ENCODE data around the gene KLHL12.

Gene KLHL12

DNA sequence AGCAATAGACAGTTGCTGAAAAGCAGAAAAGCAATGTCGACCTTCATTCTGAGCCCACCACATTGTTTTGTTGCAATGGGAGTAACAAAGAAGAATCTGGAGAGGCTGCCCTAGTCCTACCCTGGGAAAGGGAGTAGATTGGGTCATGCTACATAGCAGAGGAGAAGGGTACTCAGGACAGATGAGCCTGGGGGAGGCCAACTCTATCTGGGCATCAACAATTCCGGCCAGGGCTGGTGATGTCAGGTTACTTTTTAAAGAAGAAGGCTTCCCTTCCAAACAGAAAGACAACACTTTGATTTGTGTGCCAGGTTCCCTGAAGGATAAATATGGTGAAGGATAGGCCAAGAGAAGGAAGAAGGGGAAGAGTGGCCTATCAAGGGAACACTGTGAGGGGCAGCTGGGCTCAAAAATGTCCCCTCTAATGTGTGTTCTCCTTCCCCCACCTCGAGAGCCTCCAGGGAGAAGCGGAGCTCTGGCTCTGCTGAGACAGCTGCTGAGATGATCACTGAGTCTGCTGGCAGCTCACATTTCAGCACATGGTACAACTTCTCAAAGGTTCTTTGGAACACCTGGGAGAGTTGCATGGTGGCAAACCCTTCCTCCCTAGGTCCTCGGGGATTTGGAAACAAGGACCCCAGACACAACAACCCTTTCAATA, 34.3 kb upstream of the KLHL12 start:
- TF ChIP-seq, protein P1, sequence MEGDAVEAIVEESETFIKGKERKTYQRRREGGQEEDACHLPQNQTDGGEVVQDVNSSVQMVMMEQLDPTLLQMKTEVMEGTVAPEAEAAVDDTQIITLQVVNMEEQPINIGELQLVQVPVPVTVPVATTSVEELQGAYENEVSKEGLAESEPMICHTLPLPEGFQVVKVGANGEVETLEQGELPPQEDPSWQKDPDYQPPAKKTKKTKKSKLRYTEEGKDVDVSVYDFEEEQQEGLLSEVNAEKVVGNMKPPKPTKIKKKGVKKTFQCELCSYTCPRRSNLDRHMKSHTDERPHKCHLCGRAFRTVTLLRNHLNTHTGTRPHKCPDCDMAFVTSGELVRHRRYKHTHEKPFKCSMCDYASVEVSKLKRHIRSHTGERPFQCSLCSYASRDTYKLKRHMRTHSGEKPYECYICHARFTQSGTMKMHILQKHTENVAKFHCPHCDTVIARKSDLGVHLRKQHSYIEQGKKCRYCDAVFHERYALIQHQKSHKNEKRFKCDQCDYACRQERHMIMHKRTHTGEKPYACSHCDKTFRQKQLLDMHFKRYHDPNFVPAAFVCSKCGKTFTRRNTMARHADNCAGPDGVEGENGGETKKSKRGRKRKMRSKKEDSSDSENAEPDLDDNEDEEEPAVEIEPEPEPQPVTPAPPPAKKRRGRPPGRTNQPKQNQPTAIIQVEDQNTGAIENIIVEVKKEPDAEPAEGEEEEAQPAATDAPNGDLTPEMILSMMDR (IDR thresholded peaks at IDR 0.05) = no peak
- no peaks in the 10 kb centered on the region for H3K9me3 ChIP-seq
- intact Hi-C loops (cut with DNase I; ENCODE audit: low total_unique reads) = no loop called here
- peaks cover 6 to 43% (median 10%) of the 10 kb centered on the region in 3 donors for H3K36me3 ChIP-seq
- peaks cover 0 to 31% (median 20%) of the 10 kb centered on the region in 4 donors for H3K4me1 ChIP-seq
- no peaks in the 10 kb centered on the region for H3K27me3 ChIP-seq
- DNase-seq = no peak
- no peak overlapping the region for H3K4me3 ChIP-seq
- H3K27ac ChIP-seq = no peak overlapping the region

DNA sequence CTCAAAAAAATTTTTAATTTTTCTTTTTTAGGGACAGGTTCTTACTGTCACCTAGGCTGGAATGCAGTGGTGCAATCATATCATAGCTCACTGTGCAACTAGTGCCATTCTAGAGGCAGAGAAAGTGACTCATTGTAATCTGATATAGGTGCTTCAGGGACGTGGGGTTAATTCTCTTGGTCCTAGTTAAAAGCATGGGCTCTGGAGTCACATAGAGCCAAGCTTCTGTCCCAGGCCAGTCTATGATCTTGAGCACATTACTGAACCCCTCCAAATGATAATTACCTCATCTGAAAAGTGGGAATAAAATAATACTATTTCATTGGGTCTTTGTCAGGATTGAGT, 32.2 kb upstream of the KLHL12 start:
- no peak overlapping the region for H3K4me3 ChIP-seq
- peak overlapping the region; percentile 95 to 97 for H3K27ac ChIP-seq
- no peak for DNase-seq
- peaks cover 0 to 40% (median 28%) of the 10 kb centered on the region in 4 donors for H3K4me1 ChIP-seq
- TF ChIP-seq, protein P1 (IDR thresholded peaks at IDR 0.05) = no peak
- peaks cover 6 to 42% (median 10%) of the 10 kb centered on the region in 3 donors for H3K36me3 ChIP-seq
- intact Hi-C loops (cut with DNase I; ENCODE audit: low total_unique reads) = no loop called here
- H3K27me3 ChIP-seq = no peaks in the 10 kb centered on the region
- no peaks in the 10 kb centered on the region for H3K9me3 ChIP-seq

DNA sequence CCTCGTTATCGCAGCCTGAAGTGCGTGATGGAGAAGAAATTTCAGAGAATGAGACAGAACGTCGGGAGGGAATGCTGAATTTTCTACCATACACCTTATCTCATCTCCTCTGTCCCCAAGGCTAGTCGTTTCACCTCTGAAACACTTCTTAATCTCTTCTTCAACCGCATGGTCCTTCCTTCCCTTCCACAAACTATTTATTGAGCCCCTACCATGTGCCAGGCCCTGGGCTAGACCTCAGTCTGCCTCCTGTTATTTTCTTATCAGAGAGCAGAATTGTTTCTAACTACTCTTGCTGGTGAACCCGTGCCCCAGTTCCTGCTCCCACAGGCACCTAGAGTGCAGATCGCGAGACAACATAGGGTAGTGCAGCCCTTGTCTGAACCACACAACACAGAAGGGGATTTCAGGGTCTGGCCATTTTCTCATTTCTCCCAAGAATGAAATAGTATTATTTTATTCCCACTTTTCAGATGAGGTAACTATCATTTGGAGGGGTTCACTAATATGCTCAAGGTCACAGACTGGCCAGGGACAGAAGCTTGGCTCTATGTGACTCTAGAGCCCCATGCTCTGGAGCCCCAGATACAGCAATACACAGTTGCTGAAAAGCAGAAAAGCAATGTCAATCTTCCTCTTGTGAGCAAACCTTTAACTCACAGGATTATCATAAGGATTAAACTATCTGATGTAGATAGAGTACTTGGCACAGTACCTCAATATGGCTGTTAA, 31.7 kb upstream of the KLHL12 start:
- TF ChIP-seq, protein P1 (IDR thresholded peaks at IDR 0.05) = no peak
- Histone ChIP-seq H3K27ac (peak overlapping the region; percentile 95 to 97), H3K4me1 (peaks cover 0 to 44% (median 31%) of the 10 kb centered on the region in 4 donors), H3K36me3 (peaks cover 6 to 37% (median 10%) of the 10 kb centered on the region in 3 donors), H3K27me3 (no peaks in the 10 kb centered on the region), H3K9me3 (no peaks in the 10 kb centered on the region), H3K4me3 (peak overlapping the region; percentile 93 to 99)
- DNase-seq = no peak
- intact Hi-C loops (cut with DNase I; ENCODE audit: low total_unique reads) = no loop called here

DNA sequence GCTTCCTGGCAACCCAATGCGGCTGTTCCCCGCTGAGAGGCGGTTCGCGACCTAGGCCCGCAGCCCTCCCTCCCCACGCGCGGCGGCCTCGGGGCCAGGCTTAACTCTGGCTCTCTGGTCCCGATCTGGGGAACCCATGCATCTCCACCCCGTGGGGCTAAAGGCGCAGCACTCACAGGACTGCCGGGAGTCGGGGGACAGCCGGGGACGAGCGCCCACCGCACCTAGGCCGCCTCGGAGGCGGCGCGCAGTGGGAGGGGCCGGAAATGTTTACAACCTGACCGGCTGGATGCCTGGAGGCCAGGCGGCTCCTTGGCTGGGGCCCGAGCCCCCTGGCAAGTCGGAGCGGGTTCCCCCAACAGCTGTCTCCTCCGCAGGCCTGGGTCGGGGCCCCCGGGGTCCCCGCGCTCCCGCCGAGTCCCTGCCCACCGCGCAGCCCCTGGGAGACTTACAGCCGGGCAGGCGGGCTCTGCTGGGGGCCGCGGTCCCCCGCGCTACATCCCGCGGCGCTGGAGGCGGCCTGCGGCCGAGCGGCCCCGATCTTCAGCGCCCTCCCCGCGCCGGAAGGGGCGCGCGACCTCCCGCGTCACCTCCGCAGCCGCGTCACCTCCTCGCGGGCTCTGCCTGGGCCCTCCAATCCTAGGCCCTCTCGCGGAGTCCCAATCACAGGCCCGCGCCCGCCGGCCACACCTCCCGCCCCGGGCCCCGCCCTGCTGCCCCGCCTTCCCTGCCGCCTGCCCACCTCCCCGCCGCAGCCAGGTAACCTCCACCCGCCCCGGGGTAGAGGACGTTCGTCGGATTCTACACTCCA, 30.9 kb upstream of the KLHL12 start, which contains the start of gene ADIPOR1:
TSS of gene ADIPOR1 (minus strand) at position 580 of the 811 bp plus-strand sequence. CDS start 7,242 bp downstream, outside the sequence.
- DNase-seq = peak; percentile 88 to 95
- no peaks in the 10 kb centered on the region for H3K9me3 ChIP-seq
- intact Hi-C loops (cut with DNase I; ENCODE audit: low total_unique reads) = no loop called here
- H3K27me3 ChIP-seq = no peaks in the 10 kb centered on the region
- TF ChIP-seq, protein P1 (IDR thresholded peaks at IDR 0.05) = peak in 1 of 2 experiments; percentile 38
- peaks cover 0 to 50% (median 31%) of the 10 kb centered on the region in 4 donors for H3K4me1 ChIP-seq
- peaks cover 6 to 30% (median 10%) of the 10 kb centered on the region in 3 donors for H3K36me3 ChIP-seq
- H3K4me3 ChIP-seq = peak within 1 kb of the TSS; percentile 93 to 99
- H3K27ac ChIP-seq = peak within 1 kb of the TSS; percentile 95 to 97

DNA sequence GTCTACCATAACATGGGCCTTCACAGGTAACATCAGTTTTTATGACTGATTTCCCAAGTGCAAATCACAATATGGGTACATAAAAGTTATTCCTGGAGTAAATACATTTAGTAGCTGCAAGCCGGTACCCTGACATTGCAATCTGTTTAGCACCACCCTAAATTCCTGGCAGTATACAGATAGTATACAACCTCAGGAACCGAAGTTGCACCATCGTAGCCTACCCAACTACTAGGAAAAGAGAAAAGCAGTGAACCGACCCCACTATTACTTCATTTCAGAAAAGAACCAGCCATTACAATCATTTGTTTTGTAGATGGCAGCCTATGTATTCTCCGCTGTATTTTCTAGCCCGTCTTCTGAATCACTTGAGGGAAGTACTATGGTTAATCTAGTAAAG, 29.9 kb upstream of the KLHL12 start:
- Histone ChIP-seq H3K27me3 (no peaks in the 10 kb centered on the region), H3K9me3 (no peaks in the 10 kb centered on the region), H3K4me1 (peaks cover 0 to 57% (median 32%) of the 10 kb centered on the region in 4 donors), H3K27ac (peak overlapping the region; percentile 95 to 97), H3K4me3 (peak overlapping the region; percentile 93 to 99), H3K36me3 (peaks cover under 1 to 25% (median under 1%) of the 10 kb centered on the region in 3 donors)
- no peak for DNase-seq
- TF ChIP-seq, protein P1 (IDR thresholded peaks at IDR 0.05) = no peak
- intact Hi-C loops (cut with DNase I; ENCODE audit: low total_unique reads) = no loop called here
